Activated naive CD8-positive, alpha-beta T cell treated with anti-CD3 and anti-CD28 coated beads for 36 hours (primary cell): Measurements from ENCODE around the gene APOBEC3B. TPM values are rescaled to one million over a fixed set of nuclear protein-coding genes. Genes with fewer than 3 reads are reported as not detected.
"Not testable (repeated sequence)": the region's sequence is repeated elsewhere in the genome, so short reads cannot be mapped to it uniquely, and the experiment has no call there.

Source experiments
- DNase-seq: peaks from one replicate; pipeline ENCODE4 v3.0.0; 2021
- H3K27ac Mint-ChIP-seq: one replicate; pipeline ENCODE4 v1.8.0; 2022; ENCODE audit warnings: mild to moderate bottlenecking, moderate library complexity, mixed read lengths
- H3K27me3 Mint-ChIP-seq: one replicate; pipeline ENCODE4 v1.8.0; 2022; ENCODE audit warnings: mild to moderate bottlenecking, mixed read lengths
- H3K36me3 Mint-ChIP-seq: one replicate; pipeline ENCODE4 v1.8.0; 2021; ENCODE audit warnings: mild to moderate bottlenecking, mixed read lengths
- H3K4me1 Mint-ChIP-seq: one replicate; pipeline ENCODE4 v1.8.0; 2021; ENCODE audit warnings: mixed read lengths
- H3K4me3 Mint-ChIP-seq: one replicate; pipeline ENCODE4 v1.8.0; 2022; ENCODE audit warnings: mild to moderate bottlenecking, moderate library complexity, mixed read lengths
- H3K9me3 Mint-ChIP-seq: one replicate; pipeline ENCODE4 v1.8.0; 2022; ENCODE audit warnings: mixed read lengths
- total RNA-seq, 2 experiments: library from RNA; stranded (reverse); gene quantifications; one replicate each; pipeline ENCODE4 v1.2.3, GENCODE V29; 2021

APOBEC3B gene
- total RNA-seq, 2 experiments from 2014 or later = 3.4 TPM

DNA sequence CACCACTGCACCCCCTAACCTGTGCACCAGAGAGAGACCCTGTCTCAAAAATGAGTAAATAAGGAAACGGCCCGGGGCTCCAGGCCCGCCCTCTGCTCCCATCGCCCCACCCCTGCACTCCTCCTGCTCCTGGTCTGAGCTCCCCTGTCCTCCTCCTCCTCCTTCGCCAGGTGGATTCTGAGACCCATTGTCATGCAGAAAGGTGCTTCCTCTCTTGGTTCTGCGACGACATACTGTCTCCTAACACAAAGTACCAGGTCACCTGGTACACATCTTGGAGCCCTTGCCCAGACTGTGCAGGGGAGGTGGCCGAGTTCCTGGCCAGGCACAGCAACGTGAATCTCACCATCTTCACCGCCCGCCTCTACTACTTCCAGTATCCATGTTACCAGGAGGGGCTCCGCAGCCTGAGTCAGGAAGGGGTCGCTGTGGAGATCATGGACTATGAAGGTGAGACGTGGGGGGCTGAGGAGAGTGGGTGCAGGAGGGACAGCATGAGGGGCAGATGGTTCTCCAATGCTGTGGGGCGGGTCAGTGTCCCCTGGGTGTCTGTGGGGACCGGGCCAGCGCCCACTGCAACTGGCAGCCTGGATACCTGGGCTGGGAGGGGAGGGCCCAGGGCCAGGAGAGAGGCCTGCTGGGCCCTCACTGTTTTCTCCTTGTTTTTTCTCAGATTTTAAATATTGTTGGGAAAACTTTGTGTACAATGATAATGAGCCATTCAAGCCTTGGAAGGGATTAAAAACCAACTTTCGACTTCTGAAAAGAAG, 35.6 kb downstream of the APOBEC3B start:
- Mint-ChIP-seq H3K36me3 (peaks cover 10% of the 10 kb centered on the region), H3K27me3 (no peaks in the 10 kb centered on the region), H3K9me3 (no peaks in the 10 kb centered on the region), H3K27ac (no peak overlapping the region), H3K4me3 (no peak overlapping the region), H3K4me1 (peaks cover 40% of the 10 kb centered on the region)
- no peak for DNase-seq

DNA sequence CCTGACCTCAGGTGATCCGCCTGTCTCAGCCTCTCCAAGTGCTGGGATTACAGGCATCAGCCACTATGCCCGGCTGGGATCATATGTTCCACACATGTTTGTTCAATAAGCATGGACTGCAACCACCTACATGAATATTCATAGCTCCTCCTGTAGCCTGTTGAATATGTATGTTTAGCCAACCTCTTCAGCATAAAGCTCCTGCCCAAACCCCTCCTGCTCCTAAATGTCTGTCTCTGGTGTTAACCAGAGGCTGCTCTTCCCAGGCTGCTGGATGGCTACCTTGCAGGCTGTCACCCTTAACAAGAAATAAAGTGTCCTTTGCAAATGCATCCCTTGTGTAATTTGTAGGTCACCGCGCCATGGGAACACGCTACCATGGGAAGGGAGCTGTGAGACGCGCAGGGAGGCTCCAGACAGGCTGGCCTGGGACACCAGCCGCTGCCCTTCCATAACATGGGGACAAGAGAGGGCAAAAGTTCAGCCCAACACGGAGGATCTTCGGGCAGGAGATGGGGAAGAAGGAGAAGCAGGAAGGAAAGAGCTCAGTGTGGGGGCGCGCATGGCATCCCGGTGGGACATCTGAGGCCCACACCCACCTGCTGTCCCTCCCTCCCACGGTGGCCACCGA, 38.0 kb downstream of the APOBEC3B start:
- H3K27me3 Mint-ChIP-seq, DNase-seq, H3K9me3 Mint-ChIP-seq: not testable (repeated sequence)
- Mint-ChIP-seq H3K4me1 (peaks cover 43% of the 10 kb centered on the region), H3K27ac (peak overlapping the region; percentile 96), H3K36me3 (peaks cover 17% of the 10 kb centered on the region), H3K4me3 (peak overlapping the region; percentile 94)

DNA sequence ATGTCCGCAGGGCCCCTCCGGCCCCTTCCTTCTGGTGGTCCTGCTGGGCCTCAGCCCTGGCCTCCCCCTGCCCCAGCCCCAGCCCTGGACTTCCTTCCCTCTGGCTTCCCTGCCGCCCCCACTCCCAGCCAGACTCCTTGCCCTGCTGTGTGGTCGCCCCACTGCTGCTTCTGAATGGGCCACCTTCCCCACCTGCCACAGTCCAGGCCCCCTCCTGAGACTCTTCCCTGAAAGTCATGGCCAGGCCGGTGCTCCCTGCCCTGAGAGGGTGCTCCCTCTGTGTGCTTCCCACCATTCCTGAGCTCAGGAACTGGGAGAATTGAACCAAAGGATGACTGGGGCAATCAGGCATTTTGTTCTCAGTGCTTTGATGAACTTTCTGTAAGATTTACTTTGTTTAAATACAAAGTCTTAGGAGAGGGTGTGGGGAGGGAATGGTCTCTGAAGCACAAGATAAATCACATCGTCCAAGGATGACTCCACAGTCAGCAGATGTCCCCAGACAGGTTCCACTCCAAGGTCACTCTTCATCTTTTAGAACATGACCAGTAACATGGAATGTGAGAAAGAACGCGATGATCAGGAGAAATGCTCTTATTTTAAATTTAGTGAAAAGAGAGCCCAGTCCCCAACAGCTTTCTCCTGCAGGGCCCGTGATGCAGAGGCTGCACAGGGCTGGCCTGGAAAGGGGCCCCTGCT, 39.6 kb downstream of the APOBEC3B start:
- no peak for DNase-seq
- Mint-ChIP-seq H3K9me3 (no peaks in the 10 kb centered on the region), H3K27ac (peak overlapping the region; percentile 96), H3K36me3 (peaks cover 17% of the 10 kb centered on the region), H3K4me1 (peaks cover 49% of the 10 kb centered on the region), H3K4me3 (peak overlapping the region; percentile 94), H3K27me3 (no peaks in the 10 kb centered on the region)

DNA sequence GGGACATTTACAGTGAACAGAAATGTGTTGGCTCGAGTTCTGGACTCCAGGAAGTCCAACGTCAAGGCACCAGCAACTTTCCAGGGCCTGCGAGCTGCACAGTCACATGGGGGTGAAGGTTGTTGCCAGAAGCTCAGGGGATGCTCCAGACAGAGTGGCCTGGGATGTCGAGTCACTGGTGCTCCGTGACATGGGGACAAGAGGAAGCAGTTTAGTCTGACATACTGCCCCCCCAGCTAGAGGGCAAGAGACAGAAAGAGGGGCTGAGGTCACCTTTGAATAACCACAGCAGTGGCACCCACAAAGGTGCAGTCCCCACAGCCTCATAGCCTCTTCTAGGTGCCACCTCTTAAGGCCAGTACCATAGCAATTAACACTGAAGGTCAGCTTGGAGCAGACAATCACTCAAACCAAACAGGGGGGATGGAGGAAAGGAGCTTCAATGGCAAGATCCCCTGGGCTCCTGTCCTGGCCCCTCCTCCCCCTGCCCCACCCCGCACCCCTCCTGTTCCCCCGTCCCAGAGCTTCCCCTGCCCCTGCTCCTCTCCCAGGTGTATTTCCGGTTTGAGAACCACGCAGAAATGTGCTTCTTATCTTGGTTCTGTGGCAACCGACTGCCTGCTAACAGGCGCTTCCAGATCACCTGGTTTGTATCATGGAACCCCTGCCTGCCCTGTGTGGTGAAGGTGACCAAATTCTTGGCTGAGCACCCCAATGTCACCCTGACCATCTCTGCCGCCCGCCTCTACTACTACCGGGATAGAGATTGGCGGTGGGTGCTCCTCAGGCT, 42.6 kb downstream of the APOBEC3B start:
- peaks cover 21% of the 10 kb centered on the region for H3K36me3 Mint-ChIP-seq
- peak overlapping the region; percentile 70 for H3K27ac Mint-ChIP-seq
- peak overlapping the region; percentile 37 for H3K4me3 Mint-ChIP-seq
- no peaks in the 10 kb centered on the region for H3K27me3 Mint-ChIP-seq
- DNase-seq = no peak
- H3K4me1 Mint-ChIP-seq = peaks cover 54% of the 10 kb centered on the region
- no peaks in the 10 kb centered on the region for H3K9me3 Mint-ChIP-seq

DNA sequence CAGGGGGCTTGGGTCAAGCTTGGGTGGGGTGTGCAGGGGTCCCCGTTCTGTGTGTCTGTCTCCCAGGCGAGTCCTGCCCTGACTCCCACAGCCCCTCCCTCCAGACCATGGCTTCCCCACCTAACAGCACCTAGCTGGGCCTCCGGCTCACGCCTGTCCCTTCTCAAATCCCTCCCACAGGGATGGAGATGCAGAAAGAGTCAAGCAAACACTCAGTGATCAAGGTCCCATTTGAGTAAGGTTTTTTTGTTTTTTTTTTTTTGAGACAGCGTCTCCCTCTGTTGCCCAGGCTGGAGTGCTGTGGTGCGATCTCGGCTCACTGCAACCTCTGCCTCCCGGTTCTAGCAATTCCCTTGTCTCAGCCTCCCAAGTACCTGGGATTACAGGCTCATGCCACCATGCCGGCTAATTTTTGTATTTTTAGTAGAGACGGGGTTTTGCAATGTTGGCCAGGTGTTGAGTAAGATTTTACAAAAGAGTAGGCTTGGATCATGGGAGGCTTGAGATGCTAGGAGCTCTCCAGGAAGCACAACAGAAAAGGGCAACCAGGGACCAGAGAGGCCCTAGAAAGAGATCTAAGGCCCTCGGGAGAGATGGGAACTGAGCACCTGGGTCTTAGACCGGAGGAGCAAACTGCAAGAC, 44.5 kb downstream of the APOBEC3B start:
- Mint-ChIP-seq H3K27me3 (no peaks in the 10 kb centered on the region), H3K36me3 (peaks cover 17% of the 10 kb centered on the region), H3K4me3 (no peak overlapping the region), H3K9me3 (no peaks in the 10 kb centered on the region), H3K27ac (peak overlapping the region; percentile 75), H3K4me1 (peaks cover 49% of the 10 kb centered on the region)
- no peak for DNase-seq

DNA sequence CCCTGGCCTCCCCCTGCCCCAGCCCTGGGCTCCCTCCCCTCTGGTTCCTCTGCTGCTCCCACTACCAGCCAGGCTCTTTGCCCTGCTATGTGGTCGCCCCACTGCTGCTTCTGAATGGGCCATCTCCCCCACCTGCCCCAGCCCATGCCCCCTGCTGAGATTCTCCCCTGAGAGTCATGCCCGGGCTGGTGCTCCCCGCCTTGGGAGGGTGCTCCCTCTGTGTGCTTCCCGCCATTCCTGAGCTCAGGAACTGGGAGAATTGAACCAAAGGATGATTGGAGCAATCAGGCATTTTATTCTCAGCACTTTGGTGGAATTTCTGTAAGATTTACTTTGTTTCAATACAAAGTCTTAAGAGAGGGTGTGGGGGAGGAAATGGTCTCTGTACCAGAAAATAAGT, 45.6 kb downstream of the APOBEC3B start:
- H3K36me3 Mint-ChIP-seq = peaks cover 15% of the 10 kb centered on the region
- peaks cover 42% of the 10 kb centered on the region for H3K4me1 Mint-ChIP-seq
- peak overlapping the region; percentile 87 for H3K27ac Mint-ChIP-seq
- no peaks in the 10 kb centered on the region for H3K9me3 Mint-ChIP-seq
- peak overlapping the region; percentile 50 for H3K4me3 Mint-ChIP-seq
- DNase-seq = no peak
- H3K27me3 Mint-ChIP-seq = no peaks in the 10 kb centered on the region

DNA sequence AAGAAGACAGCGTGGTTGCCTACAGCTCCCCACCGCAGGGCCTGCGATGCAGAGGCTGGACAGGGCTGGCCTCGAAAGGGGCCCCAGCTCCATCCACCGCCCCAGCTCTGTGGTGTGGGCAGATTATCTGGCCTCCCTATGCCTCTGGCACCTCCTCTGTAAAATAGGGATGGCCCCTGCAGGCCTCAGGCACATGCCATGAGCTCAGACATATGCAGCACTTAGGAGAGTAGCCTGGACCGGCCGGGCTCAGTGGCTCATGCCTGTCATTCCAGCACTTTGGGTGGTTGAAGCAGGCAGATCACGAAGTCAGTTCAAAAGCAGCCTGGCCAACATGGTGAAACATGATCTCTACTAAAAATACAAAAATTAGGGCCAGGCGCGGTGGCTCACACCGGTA, 46.1 kb downstream of the APOBEC3B start:
- Mint-ChIP-seq H3K27ac (peak overlapping the region; percentile 87), H3K4me3 (no peak overlapping the region), H3K36me3 (peaks cover 18% of the 10 kb centered on the region), H3K4me1 (peaks cover 40% of the 10 kb centered on the region), H3K9me3 (no peaks in the 10 kb centered on the region), H3K27me3 (no peaks in the 10 kb centered on the region)
- DNase-seq = no peak

DNA sequence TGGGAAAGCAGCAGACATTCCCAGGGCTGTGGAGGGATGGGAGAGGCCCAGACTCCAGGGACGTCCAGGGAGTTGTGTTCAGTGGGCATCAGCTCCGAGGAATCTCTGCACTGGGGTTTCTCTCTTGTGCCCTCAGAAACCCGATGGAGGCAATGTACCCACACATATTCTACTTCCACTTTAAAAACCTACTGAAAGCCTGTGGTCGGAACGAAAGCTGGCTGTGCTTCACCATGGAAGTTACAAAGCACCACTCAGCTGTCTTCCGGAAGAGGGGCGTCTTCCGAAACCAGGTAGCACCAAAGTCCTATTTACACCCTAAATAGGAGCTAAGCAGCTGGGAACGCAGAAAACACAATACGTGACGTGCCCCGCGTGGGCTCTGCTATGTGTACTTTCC, 47.1 kb downstream of the APOBEC3B start:
- DNase-seq = no peak
- H3K36me3 Mint-ChIP-seq = peaks cover 12% of the 10 kb centered on the region
- H3K4me3 Mint-ChIP-seq = no peak overlapping the region
- H3K27ac Mint-ChIP-seq = no peak overlapping the region
- H3K9me3 Mint-ChIP-seq = no peaks in the 10 kb centered on the region
- peaks cover 35% of the 10 kb centered on the region for H3K4me1 Mint-ChIP-seq
- no peaks in the 10 kb centered on the region for H3K27me3 Mint-ChIP-seq

DNA sequence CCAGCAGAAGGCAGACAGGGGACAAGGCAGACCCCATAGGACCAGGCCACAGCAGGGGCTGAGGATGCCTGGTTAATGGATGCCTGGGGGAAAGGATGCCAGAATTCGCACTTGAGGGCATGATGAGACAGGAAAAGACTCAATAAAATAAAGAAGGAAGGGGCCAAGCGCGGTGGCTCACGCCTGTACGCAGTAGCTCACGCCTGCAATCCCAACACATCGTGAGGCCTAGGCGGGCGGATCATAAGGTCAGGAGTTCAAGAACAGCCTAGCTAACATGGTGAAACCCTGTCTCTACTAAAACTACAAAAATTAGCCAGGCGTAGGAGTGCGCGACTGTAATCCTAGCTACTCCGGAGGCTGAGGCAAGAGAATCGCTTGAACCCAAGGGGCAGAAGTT, 48.6 kb downstream of the APOBEC3B start:
- no peaks in the 10 kb centered on the region for H3K9me3 Mint-ChIP-seq
- no peaks in the 10 kb centered on the region for H3K27me3 Mint-ChIP-seq
- no peak overlapping the region for H3K4me3 Mint-ChIP-seq
- peaks cover 11% of the 10 kb centered on the region for H3K36me3 Mint-ChIP-seq
- no peak overlapping the region for H3K27ac Mint-ChIP-seq
- H3K4me1 Mint-ChIP-seq = peaks cover 20% of the 10 kb centered on the region
- no peak for DNase-seq

DNA sequence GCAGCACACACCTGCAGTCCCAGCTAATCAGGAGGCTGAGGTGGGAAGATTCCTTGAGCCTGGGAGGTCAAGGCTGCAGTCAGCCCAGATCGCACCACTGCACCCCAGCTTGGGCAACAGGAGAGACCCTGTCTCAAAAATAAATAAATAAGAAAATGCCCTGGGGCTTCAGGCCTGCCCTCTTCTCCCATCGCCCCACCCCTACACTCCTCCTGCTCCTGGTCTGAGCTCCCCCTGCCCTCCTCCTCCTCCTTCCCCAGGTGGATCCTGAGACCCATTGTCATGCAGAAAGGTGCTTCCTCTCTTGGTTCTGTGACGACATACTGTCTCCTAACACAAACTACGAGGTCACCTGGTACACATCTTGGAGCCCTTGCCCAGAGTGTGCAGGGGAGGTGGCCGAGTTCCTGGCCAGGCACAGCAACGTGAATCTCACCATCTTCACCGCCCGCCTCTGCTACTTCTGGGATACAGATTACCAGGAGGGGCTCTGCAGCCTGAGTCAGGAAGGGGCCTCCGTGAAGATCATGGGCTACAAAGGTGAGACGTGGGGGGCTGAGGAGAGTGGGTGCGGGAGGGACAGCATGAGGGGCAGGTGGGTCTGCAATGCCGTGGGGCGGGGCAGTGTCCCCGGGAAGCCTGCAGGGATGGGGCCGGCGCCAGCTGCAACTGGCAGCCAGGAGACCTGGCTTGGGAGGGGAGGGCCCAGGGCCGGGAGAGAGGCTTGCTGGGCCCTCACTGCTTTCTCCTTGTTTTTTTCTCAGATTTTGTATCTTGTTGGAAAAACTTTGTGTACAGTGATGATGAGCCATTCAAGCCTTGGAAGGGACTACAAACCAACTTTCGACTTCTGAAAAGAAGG, 49.5 kb downstream of the APOBEC3B start:
- H3K9me3 Mint-ChIP-seq, H3K4me3 Mint-ChIP-seq, DNase-seq, H3K27me3 Mint-ChIP-seq: not testable (repeated sequence)
- Mint-ChIP-seq H3K4me1 (peaks cover 14% of the 10 kb centered on the region), H3K27ac (peak overlapping the region; percentile 38), H3K36me3 (peaks cover 11% of the 10 kb centered on the region)

DNA sequence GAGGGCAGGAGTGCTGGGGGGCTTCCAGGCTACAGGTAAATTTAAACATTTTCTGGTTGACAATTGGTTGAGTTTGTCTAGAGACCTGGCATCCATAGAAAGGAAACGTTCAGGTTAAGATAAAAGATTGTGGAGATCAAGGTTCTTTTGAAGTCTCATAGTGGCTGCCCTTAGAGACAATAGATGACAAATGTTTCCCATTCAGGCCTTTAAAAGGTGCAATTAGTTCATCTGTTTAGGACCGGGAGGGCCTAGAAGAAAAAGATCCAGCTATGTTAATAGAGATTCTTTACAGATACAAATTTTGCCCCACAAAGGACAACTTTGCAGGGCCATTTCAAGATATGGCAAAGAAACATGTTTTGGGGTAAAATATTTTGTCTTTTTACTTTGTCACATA, 54.9 kb downstream of the APOBEC3B start:
- Mint-ChIP-seq H3K4me1 (peaks cover 31% of the 10 kb centered on the region), H3K27ac (peak overlapping the region; percentile 22)
- H3K4me3 Mint-ChIP-seq, H3K36me3 Mint-ChIP-seq, DNase-seq, H3K9me3 Mint-ChIP-seq, H3K27me3 Mint-ChIP-seq: not testable (repeated sequence)

DNA sequence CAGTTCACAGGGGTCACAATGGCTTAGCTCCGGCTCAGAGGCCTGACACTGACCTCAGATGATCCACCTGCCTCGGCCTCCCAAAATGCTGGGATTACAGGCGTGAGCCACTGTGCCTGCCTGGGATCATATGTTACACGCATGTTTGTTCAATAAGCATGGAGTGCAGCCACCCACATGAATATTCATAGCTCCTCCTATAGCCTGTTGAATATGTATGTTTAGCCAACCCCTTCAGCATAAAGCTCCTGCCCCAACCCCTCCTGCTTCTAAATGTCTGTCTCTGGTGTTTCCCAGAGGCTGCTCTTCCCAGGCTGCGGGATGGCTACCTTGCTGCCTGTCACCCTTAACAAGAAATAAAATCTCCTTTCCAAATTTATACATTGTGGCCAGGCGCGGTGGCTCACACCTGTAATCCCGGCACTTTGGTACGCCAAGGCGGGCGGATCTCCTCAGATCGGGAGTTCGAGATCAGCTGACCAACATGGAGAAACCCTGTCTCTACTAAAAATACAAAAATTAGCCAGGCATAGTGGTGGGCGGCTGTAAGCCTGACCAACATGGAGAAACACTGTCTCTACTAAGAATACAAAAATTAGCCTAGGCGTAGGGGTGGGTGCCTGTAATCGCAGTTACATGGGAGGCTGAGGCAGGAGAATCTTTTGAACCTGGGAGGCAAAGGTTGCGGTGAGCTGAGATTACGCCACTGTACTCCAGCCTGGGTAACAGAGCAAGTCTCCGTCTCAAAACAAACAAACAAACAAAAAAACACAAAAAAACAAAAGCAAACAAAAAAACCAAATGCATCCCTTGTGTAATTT, 57.4 kb downstream of the APOBEC3B start:
- Mint-ChIP-seq H3K4me1 (peaks cover 35% of the 10 kb centered on the region), H3K4me3 (peak overlapping the region; percentile 71), H3K27ac (peak overlapping the region; percentile 70), H3K36me3 (no peaks in the 10 kb centered on the region), H3K9me3 (no peaks in the 10 kb centered on the region), H3K27me3 (no peaks in the 10 kb centered on the region)
- DNase-seq = no peak

DNA sequence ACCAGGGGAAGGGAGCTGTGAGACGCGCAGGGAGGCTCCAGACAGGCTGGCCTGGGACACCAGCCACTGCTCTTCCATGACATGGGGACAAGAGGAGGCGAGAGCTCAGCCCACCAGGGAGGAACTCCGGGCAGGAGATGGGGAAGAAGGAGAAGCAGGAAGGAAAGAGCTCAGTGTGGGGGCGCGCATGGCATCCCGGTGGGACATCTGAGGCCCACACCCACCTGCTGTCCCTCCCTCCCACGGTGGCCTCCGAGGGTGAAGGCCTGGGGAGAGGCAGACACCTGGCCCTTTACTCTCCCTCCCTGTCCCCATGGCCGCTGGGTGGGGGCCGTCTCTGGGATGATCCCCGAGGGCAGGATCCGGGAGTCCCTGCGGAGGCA, 58.0 kb downstream of the APOBEC3B start:
- peak overlapping the region; percentile 71 for H3K4me3 Mint-ChIP-seq

More for the DNA sequence above, 58.0 kb downstream of the APOBEC3B start:
- Mint-ChIP-seq H3K4me1 (peaks cover 38% of the 10 kb centered on the region), H3K27ac (peak overlapping the region; percentile 70)
- H3K27me3 Mint-ChIP-seq, DNase-seq, H3K9me3 Mint-ChIP-seq, H3K36me3 Mint-ChIP-seq: not testable (repeated sequence)
